HG03432 (cell line): ENCODE data around the gene ERMN.

Source experiments
- ATAC-seq: cut with Tn5 transposase; IDR thresholded peaks from one replicate; pipeline ENCODE4 v1.9.1; 2021; ENCODE audit warnings: mild to moderate bottlenecking, moderate library complexity; ENCODE audit not compliant: unreplicated experiment

ERMN gene

GRCh38 chr2:157333304-157334047 is 7.9 kb upstream of the ERMN start:
- ATAC-seq, result no peak

- ATAC-seq, result no peak
These were observed 3.9 kb upstream of the ERMN start for GRCh38 chr2:157329524-157329923.

- ATAC-seq, result peak; percentile 99
These were observed 2.2 kb upstream of the ERMN start for GRCh38 chr2:157327621-157328500.

GRCh38 chr2:157327200-157327599 is 1.6 kb upstream of the ERMN start:
- peak; percentile 33 for ATAC-seq

GRCh38 chr2:157326698-157327097 is 1.1 kb upstream of the ERMN start:
- no peak for ATAC-seq

GRCh38 chr2:157324331-157324843 is 1.2 kb downstream of the ERMN start:
- ATAC-seq, result no peak

- no peak for ATAC-seq
These were observed 3.2 kb downstream of the ERMN start for GRCh38 chr2:157322432-157322831.

GRCh38 chr2:157321466-157321865 is 4.2 kb downstream of the ERMN start:
- no peak for ATAC-seq

- ATAC-seq, result no peak
These were observed 5.2 kb downstream of the ERMN start for GRCh38 chr2:157320409-157320808.

- ATAC-seq, result no peak
These were observed 5.8 kb downstream of the ERMN start for GRCh38 chr2:157319795-157320194.

GRCh38 chr2:157318884-157319283 is 6.7 kb downstream of the ERMN start:
- ATAC-seq, result no peak

- ATAC-seq, result no peak
These were observed 9.7 kb downstream of the ERMN start for GRCh38 chr2:157315901-157316300.

- ATAC-seq, result peak; percentile 73
These were observed 12.6 kb downstream of the ERMN start for GRCh38 chr2:157312866-157313486.

GRCh38 chr2:157311706-157312105 is 13.9 kb downstream of the ERMN start:
- no peak for ATAC-seq

- no peak for ATAC-seq
These were observed 15.7 kb downstream of the ERMN start for GRCh38 chr2:157309878-157310277.

GRCh38 chr2:157307021-157307420 is 18.6 kb downstream of the ERMN start:
- peak; percentile 38 for ATAC-seq

- no peak for ATAC-seq
These were observed 19.9 kb downstream of the ERMN start for GRCh38 chr2:157305723-157306110.

- ATAC-seq, result no peak
These were observed 20.6 kb downstream of the ERMN start for GRCh38 chr2:157304811-157305722.

- no peak for ATAC-seq
These were observed 22.0 kb downstream of the ERMN start for GRCh38 chr2:157303612-157304011.

- ATAC-seq, result peak; percentile 80
These were observed 23.0 kb downstream of the ERMN start for GRCh38 chr2:157302492-157303099.
